WTC11 (cell line): ENCODE results near the gene CAPN9.

Experiments
- CTCF ChIP-seq: fragments of 200-600 bp; IDR thresholded peaks from 2 replicates; pipeline ENCODE4 v1.8.0; 2022; ENCODE audit warnings: antibody characterized with exemption
- MAX ChIP-seq: sonication (generic); formaldehyde crosslinking; IDR thresholded peaks from 2 replicates; pipeline ENCODE4 v1.8.0; 2022; ENCODE audit warnings: mild to moderate bottlenecking, missing genetic modification reagents
- PREB ChIP-seq: sonication (generic); formaldehyde crosslinking; IDR thresholded peaks from 2 replicates; pipeline ENCODE4 v1.8.1; 2022; ENCODE audit warnings: mild to moderate bottlenecking, missing genetic modification reagents, moderate library complexity, borderline replicate concordance
- SOX15 ChIP-seq: fragments of 250-450 bp; sonication (Bioruptor Pico); IDR thresholded peaks from 2 replicates; pipeline ENCODE4 v1.9.0; 2021; ENCODE audit warnings: mild to moderate bottlenecking
- TCF7 ChIP-seq: sonication (generic); formaldehyde crosslinking; IDR thresholded peaks from 2 replicates; pipeline ENCODE4 v1.8.0; 2022; ENCODE audit warnings: mild to moderate bottlenecking, low read depth, missing genetic modification reagents, moderate library complexity
- TEAD4 ChIP-seq: sonication (generic); formaldehyde crosslinking; IDR thresholded peaks from 2 replicates; pipeline ENCODE4 v1.8.0; 2022; ENCODE audit warnings: mild to moderate bottlenecking, missing genetic modification reagents
- TF ChIP-seq, protein P1 (sequence below): fragments of 250-450 bp; sonication (Bioruptor Pico); IDR thresholded peaks from 2 replicates; pipeline ENCODE4 v1.9.0; 2021; ENCODE audit warnings: mild to moderate bottlenecking
- TF ChIP-seq, protein P2 (sequence below): sonication (generic); formaldehyde crosslinking; IDR thresholded peaks from 2 replicates; pipeline ENCODE4 v1.8.0; 2023; ENCODE audit warnings: missing genetic modification reagents, mild to moderate bottlenecking, borderline replicate concordance
- TF ChIP-seq, protein P3 (sequence below): sonication (generic); formaldehyde crosslinking; IDR thresholded peaks from 2 replicates; pipeline ENCODE4 v1.8.1; 2022; ENCODE audit warnings: low read depth, missing genetic modification reagents, borderline replicate concordance

DNA sequence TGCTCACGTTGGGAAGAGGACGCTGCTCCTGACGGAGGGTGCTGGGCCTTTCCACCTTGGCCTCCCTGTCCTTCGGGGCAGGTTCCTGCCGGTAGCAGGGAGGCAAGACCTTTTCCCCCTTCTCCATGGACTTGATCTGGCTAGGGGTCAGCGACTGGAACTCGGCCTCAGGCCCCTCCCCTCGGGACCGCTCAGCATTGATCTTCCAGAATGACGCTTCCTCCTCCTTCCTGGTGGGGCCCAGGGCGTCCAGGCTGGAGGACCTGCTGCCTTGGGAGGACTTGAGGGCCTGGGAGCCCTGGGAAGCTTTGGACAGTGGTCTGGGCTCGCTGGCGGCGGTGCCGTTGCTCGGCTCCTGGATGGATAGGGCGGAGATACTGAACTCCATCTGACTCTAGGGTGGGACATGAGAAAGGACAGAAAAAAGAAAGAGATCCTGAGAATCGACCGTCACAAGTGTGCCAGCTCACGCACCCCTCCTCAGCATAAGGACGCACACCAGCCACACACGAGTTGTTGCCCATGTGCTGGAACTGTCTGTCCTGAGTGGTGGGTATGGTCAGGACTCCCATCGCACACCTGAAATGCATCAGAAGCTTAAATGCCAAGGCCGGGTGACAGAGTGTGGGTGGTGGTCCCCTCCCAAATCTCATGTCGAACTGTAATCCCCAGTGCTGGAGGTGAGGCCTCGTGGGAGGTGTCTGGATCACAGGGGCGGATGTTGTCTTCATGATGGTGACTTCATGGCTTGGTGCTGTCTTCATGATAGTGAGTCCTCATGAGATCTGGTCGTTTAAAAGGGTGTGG, 96.5 kb downstream of the CAPN9 start:
- TF ChIP-seq, protein P1, sequence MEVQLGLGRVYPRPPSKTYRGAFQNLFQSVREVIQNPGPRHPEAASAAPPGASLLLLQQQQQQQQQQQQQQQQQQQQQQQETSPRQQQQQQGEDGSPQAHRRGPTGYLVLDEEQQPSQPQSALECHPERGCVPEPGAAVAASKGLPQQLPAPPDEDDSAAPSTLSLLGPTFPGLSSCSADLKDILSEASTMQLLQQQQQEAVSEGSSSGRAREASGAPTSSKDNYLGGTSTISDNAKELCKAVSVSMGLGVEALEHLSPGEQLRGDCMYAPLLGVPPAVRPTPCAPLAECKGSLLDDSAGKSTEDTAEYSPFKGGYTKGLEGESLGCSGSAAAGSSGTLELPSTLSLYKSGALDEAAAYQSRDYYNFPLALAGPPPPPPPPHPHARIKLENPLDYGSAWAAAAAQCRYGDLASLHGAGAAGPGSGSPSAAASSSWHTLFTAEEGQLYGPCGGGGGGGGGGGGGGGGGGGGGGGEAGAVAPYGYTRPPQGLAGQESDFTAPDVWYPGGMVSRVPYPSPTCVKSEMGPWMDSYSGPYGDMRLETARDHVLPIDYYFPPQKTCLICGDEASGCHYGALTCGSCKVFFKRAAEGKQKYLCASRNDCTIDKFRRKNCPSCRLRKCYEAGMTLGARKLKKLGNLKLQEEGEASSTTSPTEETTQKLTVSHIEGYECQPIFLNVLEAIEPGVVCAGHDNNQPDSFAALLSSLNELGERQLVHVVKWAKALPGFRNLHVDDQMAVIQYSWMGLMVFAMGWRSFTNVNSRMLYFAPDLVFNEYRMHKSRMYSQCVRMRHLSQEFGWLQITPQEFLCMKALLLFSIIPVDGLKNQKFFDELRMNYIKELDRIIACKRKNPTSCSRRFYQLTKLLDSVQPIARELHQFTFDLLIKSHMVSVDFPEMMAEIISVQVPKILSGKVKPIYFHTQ (CRISPR knock-in tag), result no peak
- TF ChIP-seq CTCF (no peak), MAX (no peak), PREB (no peak), SOX15 (no peak), TCF7 (CRISPR knock-in tag) (no peak), TEAD4 (CRISPR knock-in tag) (no peak)
- TF ChIP-seq, protein P2, sequence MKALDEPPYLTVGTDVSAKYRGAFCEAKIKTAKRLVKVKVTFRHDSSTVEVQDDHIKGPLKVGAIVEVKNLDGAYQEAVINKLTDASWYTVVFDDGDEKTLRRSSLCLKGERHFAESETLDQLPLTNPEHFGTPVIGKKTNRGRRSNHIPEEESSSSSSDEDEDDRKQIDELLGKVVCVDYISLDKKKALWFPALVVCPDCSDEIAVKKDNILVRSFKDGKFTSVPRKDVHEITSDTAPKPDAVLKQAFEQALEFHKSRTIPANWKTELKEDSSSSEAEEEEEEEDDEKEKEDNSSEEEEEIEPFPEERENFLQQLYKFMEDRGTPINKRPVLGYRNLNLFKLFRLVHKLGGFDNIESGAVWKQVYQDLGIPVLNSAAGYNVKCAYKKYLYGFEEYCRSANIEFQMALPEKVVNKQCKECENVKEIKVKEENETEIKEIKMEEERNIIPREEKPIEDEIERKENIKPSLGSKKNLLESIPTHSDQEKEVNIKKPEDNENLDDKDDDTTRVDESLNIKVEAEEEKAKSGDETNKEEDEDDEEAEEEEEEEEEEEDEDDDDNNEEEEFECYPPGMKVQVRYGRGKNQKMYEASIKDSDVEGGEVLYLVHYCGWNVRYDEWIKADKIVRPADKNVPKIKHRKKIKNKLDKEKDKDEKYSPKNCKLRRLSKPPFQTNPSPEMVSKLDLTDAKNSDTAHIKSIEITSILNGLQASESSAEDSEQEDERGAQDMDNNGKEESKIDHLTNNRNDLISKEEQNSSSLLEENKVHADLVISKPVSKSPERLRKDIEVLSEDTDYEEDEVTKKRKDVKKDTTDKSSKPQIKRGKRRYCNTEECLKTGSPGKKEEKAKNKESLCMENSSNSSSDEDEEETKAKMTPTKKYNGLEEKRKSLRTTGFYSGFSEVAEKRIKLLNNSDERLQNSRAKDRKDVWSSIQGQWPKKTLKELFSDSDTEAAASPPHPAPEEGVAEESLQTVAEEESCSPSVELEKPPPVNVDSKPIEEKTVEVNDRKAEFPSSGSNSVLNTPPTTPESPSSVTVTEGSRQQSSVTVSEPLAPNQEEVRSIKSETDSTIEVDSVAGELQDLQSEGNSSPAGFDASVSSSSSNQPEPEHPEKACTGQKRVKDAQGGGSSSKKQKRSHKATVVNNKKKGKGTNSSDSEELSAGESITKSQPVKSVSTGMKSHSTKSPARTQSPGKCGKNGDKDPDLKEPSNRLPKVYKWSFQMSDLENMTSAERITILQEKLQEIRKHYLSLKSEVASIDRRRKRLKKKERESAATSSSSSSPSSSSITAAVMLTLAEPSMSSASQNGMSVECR, result no peak
- TF ChIP-seq, protein P3, sequence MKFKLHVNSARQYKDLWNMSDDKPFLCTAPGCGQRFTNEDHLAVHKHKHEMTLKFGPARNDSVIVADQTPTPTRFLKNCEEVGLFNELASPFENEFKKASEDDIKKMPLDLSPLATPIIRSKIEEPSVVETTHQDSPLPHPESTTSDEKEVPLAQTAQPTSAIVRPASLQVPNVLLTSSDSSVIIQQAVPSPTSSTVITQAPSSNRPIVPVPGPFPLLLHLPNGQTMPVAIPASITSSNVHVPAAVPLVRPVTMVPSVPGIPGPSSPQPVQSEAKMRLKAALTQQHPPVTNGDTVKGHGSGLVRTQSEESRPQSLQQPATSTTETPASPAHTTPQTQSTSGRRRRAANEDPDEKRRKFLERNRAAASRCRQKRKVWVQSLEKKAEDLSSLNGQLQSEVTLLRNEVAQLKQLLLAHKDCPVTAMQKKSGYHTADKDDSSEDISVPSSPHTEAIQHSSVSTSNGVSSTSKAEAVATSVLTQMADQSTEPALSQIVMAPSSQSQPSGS (CRISPR knock-in tag), result no peak
